Measurements from ENCODE around the gene DISC1. TPM values are rescaled to one million over a fixed set of nuclear protein-coding genes. Genes with fewer than 3 reads are reported as not detected.

Gene DISC1
- polyA plus RNA-seq, 1 donor from 2014 or later = 0.84 TPM

- Histone ChIP-seq H3K36me3 (ENCODE audit: insufficient read depth, low read length) (no peaks in the 10 kb centered on the region), H3K4me2 (ENCODE audit: low read length) (no peak overlapping the region), H3K9ac (ENCODE audit: low read length) (no peak overlapping the region), H3K79me2 (replicated peaks; ENCODE audit: insufficient read depth, low read length) (no peaks in the 10 kb centered on the region), H3K9me2 (ENCODE audit: insufficient read depth, low read length) (no peaks in the 10 kb centered on the region), H3K27me3 (ENCODE audit: insufficient read depth, low read depth, low read length) (no peaks in the 10 kb centered on the region), H2AFZ (ENCODE audit: low read depth, low read length) (no peak overlapping the region), H3K9me3 (ENCODE audit: low read length) (no peaks in the 10 kb centered on the region), H3K27ac (ENCODE audit: low read length) (no peak overlapping the region), H4K20me1 (ENCODE audit: insufficient read depth) (no peaks in the 10 kb centered on the region), H3K4me3 (ENCODE audit: low read length) (no peak overlapping the region), H3F3A (ENCODE audit: insufficient read depth, low read length, poor library complexity, severe bottlenecking) (no peaks in the 10 kb centered on the region)
- no peak for TF ChIP-seq EP300 (conservative IDR thresholded peaks at IDR 0.05; ENCODE audit: poor library complexity, severe bottlenecking)
- TF ChIP-seq TAF1 (IDR thresholded peaks at IDR 0.05; ENCODE audit: low read depth) = no peak
- no peak for TF ChIP-seq MXI1 (conservative IDR thresholded peaks at IDR 0.05; ENCODE audit: poor library complexity, severe bottlenecking)
- TF ChIP-seq SMC3 (conservative IDR thresholded peaks at IDR 0.05; ENCODE audit: poor library complexity) = no peak
- no peak for TF ChIP-seq EZH2 (IDR thresholded peaks at IDR 0.05; ENCODE audit: borderline replicate concordance, insufficient read depth, low read length, poor library complexity, severe bottlenecking)
- no peak for TF ChIP-seq RAD21 (conservative IDR thresholded peaks at IDR 0.05)
- TF ChIP-seq, protein P1, sequence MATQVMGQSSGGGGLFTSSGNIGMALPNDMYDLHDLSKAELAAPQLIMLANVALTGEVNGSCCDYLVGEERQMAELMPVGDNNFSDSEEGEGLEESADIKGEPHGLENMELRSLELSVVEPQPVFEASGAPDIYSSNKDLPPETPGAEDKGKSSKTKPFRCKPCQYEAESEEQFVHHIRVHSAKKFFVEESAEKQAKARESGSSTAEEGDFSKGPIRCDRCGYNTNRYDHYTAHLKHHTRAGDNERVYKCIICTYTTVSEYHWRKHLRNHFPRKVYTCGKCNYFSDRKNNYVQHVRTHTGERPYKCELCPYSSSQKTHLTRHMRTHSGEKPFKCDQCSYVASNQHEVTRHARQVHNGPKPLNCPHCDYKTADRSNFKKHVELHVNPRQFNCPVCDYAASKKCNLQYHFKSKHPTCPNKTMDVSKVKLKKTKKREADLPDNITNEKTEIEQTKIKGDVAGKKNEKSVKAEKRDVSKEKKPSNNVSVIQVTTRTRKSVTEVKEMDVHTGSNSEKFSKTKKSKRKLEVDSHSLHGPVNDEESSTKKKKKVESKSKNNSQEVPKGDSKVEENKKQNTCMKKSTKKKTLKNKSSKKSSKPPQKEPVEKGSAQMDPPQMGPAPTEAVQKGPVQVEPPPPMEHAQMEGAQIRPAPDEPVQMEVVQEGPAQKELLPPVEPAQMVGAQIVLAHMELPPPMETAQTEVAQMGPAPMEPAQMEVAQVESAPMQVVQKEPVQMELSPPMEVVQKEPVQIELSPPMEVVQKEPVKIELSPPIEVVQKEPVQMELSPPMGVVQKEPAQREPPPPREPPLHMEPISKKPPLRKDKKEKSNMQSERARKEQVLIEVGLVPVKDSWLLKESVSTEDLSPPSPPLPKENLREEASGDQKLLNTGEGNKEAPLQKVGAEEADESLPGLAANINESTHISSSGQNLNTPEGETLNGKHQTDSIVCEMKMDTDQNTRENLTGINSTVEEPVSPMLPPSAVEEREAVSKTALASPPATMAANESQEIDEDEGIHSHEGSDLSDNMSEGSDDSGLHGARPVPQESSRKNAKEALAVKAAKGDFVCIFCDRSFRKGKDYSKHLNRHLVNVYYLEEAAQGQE (IDR thresholded peaks at IDR 0.05; ENCODE audit: borderline replicate concordance) = no peak
- TF ChIP-seq POLR2AphosphoS5 (IDR thresholded peaks at IDR 0.05) = no peak
- no peak for TF ChIP-seq CTCF (IDR thresholded peaks at IDR 0.05; ENCODE audit: poor library complexity, severe bottlenecking)
These were observed 26.1 kb upstream of the DISC1 start for GRCh38 chr1:231600458-231600976.

- H3K4me2 ChIP-seq (ENCODE audit: low read length) = no peak overlapping the region
- H3K36me3 ChIP-seq (ENCODE audit: insufficient read depth, low read length) = no peaks in the 10 kb centered on the region
- no peaks in the 10 kb centered on the region for H3K79me2 ChIP-seq (replicated peaks; ENCODE audit: insufficient read depth, low read length)
- no peaks in the 10 kb centered on the region for H3K9me3 ChIP-seq (ENCODE audit: low read length)
- no peak overlapping the region for H3K9ac ChIP-seq (ENCODE audit: low read length)
- TF ChIP-seq TAF1 (IDR thresholded peaks at IDR 0.05; ENCODE audit: low read depth) = no peak
- no peak for TF ChIP-seq POLR2AphosphoS5 (IDR thresholded peaks at IDR 0.05)
- TF ChIP-seq RAD21 (conservative IDR thresholded peaks at IDR 0.05) = no peak
- no peak for TF ChIP-seq EZH2 (IDR thresholded peaks at IDR 0.05; ENCODE audit: borderline replicate concordance, insufficient read depth, low read length, poor library complexity, severe bottlenecking)
- TF ChIP-seq CTCF (IDR thresholded peaks at IDR 0.05; ENCODE audit: poor library complexity, severe bottlenecking) = no peak
- TF ChIP-seq EP300 (conservative IDR thresholded peaks at IDR 0.05; ENCODE audit: poor library complexity, severe bottlenecking) = no peak
- TF ChIP-seq, protein P1 (IDR thresholded peaks at IDR 0.05; ENCODE audit: borderline replicate concordance) = no peak
- no peak for TF ChIP-seq MXI1 (conservative IDR thresholded peaks at IDR 0.05; ENCODE audit: poor library complexity, severe bottlenecking)
- no peak for TF ChIP-seq SMC3 (conservative IDR thresholded peaks at IDR 0.05; ENCODE audit: poor library complexity)
- H2AFZ ChIP-seq (ENCODE audit: low read depth, low read length) = no peak overlapping the region
- no peaks in the 10 kb centered on the region for H3F3A ChIP-seq (ENCODE audit: insufficient read depth, low read length, poor library complexity, severe bottlenecking)
- no peaks in the 10 kb centered on the region for H3K9me2 ChIP-seq (ENCODE audit: insufficient read depth, low read length)
- H3K27ac ChIP-seq (ENCODE audit: low read length) = no peak overlapping the region
- no peak overlapping the region for H3K4me3 ChIP-seq (ENCODE audit: low read length)
- H4K20me1 ChIP-seq (ENCODE audit: insufficient read depth) = no peaks in the 10 kb centered on the region
- H3K27me3 ChIP-seq (ENCODE audit: insufficient read depth, low read depth, low read length) = no peaks in the 10 kb centered on the region
These were observed 24.5 kb upstream of the DISC1 start for GRCh38 chr1:231601824-231602672.

Measured in neural cell (in vitro differentiated cells).